VCaP (cell line): ENCODE results near the gene ARTN.

Source experiments
- H3K27ac ChIP-seq: fragments of 450-650 bp; 2 replicates; pipeline ENCODE4 v1.5.1; 2017
- CTCF ChIP-seq: fragments of 450-650 bp; conservative IDR thresholded peaks from 2 replicates; pipeline ENCODE4 v1.5.1; 2017; ENCODE audit warnings: mild to moderate bottlenecking, moderate library complexity

Gene ARTN

GRCh38 chr1:43982808-43983207, 49.2 kb downstream of the ARTN start:
- H3K27ac ChIP-seq = no peak overlapping the region
- no peak for TF ChIP-seq CTCF

GRCh38 chr1:43983253-43983899, 49.8 kb downstream of the ARTN start:
- H3K27ac ChIP-seq = no peak overlapping the region
- TF ChIP-seq CTCF = no peak

- TF ChIP-seq CTCF = no peak
- H3K27ac ChIP-seq = no peak overlapping the region
Observed at GRCh38 chr1:43984855-43985254, 51.3 kb downstream of the ARTN start.

GRCh38 chr1:43985984-43986595, 52.5 kb downstream of the ARTN start:
- H3K27ac ChIP-seq = no peak overlapping the region
- TF ChIP-seq CTCF = no peak

GRCh38 chr1:43986712-43987111, 53.1 kb downstream of the ARTN start:
- no peak overlapping the region for H3K27ac ChIP-seq
- TF ChIP-seq CTCF = no peak
